GM12873 (cell line): ENCODE data around the gene MRGPRE.

Experiments
- TF ChIP-seq, protein P1 (sequence below): IDR thresholded peaks from 2 replicates; pipeline ENCODE4 v1.5.1; 2012; ENCODE audit warnings: low read depth, mild to moderate bottlenecking, moderate library complexity, low read length, control low read depth; ENCODE audit not compliant: insufficient read depth; ENCODE audit errors: missing control alignments

MRGPRE gene

DNA sequence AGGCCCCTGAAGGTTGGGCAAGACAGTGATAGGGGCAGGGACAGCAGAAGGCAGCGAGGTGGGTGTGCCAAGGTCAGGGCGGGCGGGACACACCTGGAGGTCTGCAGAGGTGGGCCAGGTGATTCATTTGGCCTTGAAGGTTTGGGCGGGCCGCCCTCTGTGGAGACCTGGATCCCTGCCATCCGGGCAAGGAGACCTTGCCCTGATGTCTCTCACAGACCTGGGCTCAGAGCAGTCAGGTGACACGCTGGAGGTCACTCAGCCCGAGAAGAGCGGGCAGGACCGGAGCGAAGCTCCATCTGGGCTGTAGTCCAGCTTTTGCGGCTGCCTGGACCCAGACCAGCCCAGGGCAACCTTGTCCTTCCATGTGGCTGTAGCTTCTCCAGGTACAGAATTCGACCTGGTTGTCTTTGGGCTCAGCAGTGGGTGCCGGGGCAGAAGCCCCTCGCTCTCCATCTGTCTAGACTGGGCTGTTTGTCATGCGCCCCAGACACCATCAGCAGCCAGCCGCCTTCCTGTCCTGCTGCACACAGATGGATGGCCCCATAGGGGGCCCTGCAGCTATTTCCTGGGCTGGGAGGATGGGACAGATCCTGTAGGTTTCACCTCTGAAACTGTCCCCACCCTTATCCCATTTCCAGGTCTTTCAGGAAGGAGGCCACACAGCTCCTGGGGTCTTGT, 16.7 kb downstream of the MRGPRE start:
- TF ChIP-seq, protein P1, sequence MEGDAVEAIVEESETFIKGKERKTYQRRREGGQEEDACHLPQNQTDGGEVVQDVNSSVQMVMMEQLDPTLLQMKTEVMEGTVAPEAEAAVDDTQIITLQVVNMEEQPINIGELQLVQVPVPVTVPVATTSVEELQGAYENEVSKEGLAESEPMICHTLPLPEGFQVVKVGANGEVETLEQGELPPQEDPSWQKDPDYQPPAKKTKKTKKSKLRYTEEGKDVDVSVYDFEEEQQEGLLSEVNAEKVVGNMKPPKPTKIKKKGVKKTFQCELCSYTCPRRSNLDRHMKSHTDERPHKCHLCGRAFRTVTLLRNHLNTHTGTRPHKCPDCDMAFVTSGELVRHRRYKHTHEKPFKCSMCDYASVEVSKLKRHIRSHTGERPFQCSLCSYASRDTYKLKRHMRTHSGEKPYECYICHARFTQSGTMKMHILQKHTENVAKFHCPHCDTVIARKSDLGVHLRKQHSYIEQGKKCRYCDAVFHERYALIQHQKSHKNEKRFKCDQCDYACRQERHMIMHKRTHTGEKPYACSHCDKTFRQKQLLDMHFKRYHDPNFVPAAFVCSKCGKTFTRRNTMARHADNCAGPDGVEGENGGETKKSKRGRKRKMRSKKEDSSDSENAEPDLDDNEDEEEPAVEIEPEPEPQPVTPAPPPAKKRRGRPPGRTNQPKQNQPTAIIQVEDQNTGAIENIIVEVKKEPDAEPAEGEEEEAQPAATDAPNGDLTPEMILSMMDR, result no peak

GRCh38 chr11:3214420-3214699, 17.9 kb downstream of the MRGPRE start:
- TF ChIP-seq, protein P1, result no peak

GRCh38 chr11:3213659-3214419, 18.4 kb downstream of the MRGPRE start:
- TF ChIP-seq, protein P1, result no peak

DNA sequence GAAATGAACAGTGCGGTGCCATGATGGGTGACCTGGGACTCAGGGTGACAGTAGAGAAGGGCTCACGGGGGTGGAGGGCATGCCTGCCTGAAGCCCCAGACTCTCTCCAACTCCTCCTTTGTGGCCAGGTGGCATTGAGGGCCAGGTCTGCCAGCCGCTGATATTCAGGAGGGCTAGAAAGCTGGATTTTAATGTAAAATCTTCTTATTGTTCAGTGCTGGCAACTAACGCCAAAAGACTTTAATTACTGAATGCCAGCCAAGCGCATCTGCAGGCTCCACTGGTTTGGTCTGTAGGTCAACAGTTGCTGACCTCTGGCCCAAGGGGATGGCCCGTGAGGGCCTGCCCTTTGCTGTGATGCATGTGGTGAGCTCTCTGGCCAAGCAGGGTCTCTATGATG, 23.9 kb downstream of the MRGPRE start:
- TF ChIP-seq, protein P1, result no peak

GRCh38 chr11:3207526-3208189, 24.6 kb downstream of the MRGPRE start:
- TF ChIP-seq, protein P1, result no peak

DNA sequence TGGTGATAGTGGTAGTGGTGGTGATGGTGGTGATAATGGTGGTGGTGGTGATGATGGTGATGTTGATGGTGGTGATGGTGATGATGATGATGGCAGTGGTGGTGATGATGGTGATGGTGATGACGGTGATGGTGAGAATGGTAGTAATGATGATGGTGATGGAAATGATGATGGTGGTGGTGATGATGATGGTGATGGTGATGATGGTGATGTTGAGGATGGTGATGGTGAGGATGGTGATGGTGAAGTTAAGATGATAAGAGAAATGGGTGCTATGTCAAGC, 25.4 kb downstream of the MRGPRE start:
- TF ChIP-seq, protein P1, result no peak

DNA sequence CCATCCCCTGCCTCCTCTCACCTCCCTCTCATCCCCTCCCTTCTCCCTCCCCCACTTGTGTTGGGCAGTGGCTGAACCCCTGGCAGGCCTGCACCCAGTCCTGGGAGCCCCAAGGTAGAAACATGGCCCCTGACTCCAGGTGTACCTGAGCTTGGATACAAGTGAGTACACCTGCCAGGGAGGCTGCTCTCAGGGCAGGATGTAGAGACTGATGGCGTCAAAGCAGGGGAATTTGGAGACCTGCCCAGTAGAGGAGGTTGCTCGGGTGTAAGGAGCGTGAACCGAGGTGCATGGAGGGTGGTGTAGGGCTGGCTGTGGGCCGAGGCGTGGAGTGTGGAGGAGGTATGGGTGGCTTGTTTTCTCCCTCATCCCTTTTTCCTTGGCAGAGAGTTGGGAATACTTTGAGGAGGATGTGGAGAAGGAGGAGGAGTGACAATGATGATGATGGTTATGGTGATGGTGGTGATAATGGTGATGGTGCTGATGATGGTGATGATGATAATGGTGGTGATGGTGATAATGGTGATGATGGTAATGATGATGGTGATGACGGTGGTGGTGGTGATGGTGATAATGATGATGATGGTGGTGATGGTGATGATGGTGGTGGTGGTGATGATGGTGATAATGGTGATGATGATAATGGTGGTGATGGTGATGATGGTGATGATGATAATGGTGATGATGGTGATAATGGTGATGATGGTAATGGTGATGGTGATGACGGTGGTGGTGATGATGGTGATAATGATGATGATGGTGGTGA, 25.9 kb downstream of the MRGPRE start:
- TF ChIP-seq, protein P1, result no peak
